Nephron progenitor cell (in vitro differentiated cells): Measurements from ENCODE around the gene RAET1E.

ENCODE experiments used
- DNase-seq: peaks from one replicate; pipeline ENCODE4 v3.0.0; 2021
- H3K27ac Mint-ChIP-seq: 2 replicates; pipeline ENCODE4 v1.8.0; 2021; ENCODE audit warnings: mild to moderate bottlenecking, moderate library complexity, mixed read lengths
- H3K27me3 Mint-ChIP-seq: 2 replicates; pipeline ENCODE4 v1.8.0; 2021; ENCODE audit warnings: mild to moderate bottlenecking, low read depth, mixed read lengths; ENCODE audit not compliant: poor library complexity
- H3K36me3 Mint-ChIP-seq: 2 replicates; pipeline ENCODE4 v1.8.0; 2021; ENCODE audit warnings: low read depth, mixed read lengths
- H3K4me1 Mint-ChIP-seq: 2 replicates; pipeline ENCODE4 v1.8.0; 2021; ENCODE audit warnings: mixed read lengths
- H3K4me3 Mint-ChIP-seq: 2 replicates; pipeline ENCODE4 v1.8.0; 2021; ENCODE audit warnings: mild to moderate bottlenecking, moderate library complexity, mixed read lengths
- H3K9me3 Mint-ChIP-seq: 2 replicates; pipeline ENCODE4 v1.8.0; 2021; ENCODE audit warnings: mild to moderate bottlenecking, moderate library complexity, mixed read lengths
- CTCF ChIP-seq: fragments of 200-600 bp; sonication (generic); IDR thresholded peaks from 2 replicates; pipeline ENCODE4 v1.5.0; 2021; ENCODE audit warnings: antibody characterized with exemption

The RAET1E gene

GRCh38 chr6:149881066-149881766 is 16.7 kb downstream of the RAET1E start:
- TF ChIP-seq CTCF, result no peak
- Mint-ChIP-seq H3K4me1 (no peaks in the 10 kb centered on the region), H3K9me3 (no peaks in the 10 kb centered on the region), H3K27me3 (peaks cover 61% of the 10 kb centered on the region), H3K36me3 (no peaks in the 10 kb centered on the region), H3K4me3 (no peak overlapping the region), H3K27ac (no peak overlapping the region)
- no peak for DNase-seq

GRCh38 chr6:149877659-149878058 is 20.3 kb downstream of the RAET1E start:
- Mint-ChIP-seq H3K27ac (no peak overlapping the region), H3K9me3 (peaks cover 16% of the 10 kb centered on the region), H3K4me1 (no peaks in the 10 kb centered on the region), H3K36me3 (no peaks in the 10 kb centered on the region), H3K27me3 (peaks cover 40% of the 10 kb centered on the region), H3K4me3 (no peak overlapping the region)
- DNase-seq, result no peak
- TF ChIP-seq CTCF, result no peak

- peaks cover 35% of the 10 kb centered on the region for H3K27me3 Mint-ChIP-seq
- peaks cover 28% of the 10 kb centered on the region for H3K9me3 Mint-ChIP-seq
- no peak for TF ChIP-seq CTCF
- no peak for DNase-seq
- no peaks in the 10 kb centered on the region for H3K4me1 Mint-ChIP-seq
- H3K27ac Mint-ChIP-seq, result no peak overlapping the region
- no peak overlapping the region for H3K4me3 Mint-ChIP-seq
- no peaks in the 10 kb centered on the region for H3K36me3 Mint-ChIP-seq
Observed at GRCh38 chr6:149876241-149876933, 21.5 kb downstream of the RAET1E start.

- Mint-ChIP-seq H3K4me1 (no peaks in the 10 kb centered on the region), H3K4me3 (no peak overlapping the region)
Observed at GRCh38 chr6:149872233-149872632, 25.7 kb downstream of the RAET1E start.

GRCh38 chr6:149871182-149871581 is 26.7 kb downstream of the RAET1E start:
- no peaks in the 10 kb centered on the region for H3K4me1 Mint-ChIP-seq
- H3K27me3 Mint-ChIP-seq, result peaks cover 24% of the 10 kb centered on the region
- H3K4me3 Mint-ChIP-seq, result no peak overlapping the region
- DNase-seq, result no peak
- no peak overlapping the region for H3K27ac Mint-ChIP-seq
- H3K9me3 Mint-ChIP-seq, result peaks cover 30% of the 10 kb centered on the region
- no peak for TF ChIP-seq CTCF
- H3K36me3 Mint-ChIP-seq, result no peaks in the 10 kb centered on the region

More at GRCh38 chr6:149872233-149872632, 25.7 kb downstream of the RAET1E start:
- H3K36me3 Mint-ChIP-seq, result no peaks in the 10 kb centered on the region
- no peak for DNase-seq
- H3K9me3 Mint-ChIP-seq, result peaks cover 30% of the 10 kb centered on the region
- peaks cover 16% of the 10 kb centered on the region for H3K27me3 Mint-ChIP-seq
- TF ChIP-seq CTCF, result no peak
- no peak overlapping the region for H3K27ac Mint-ChIP-seq
